Loucy (cell line): ENCODE measurements around the gene SLC25A17.

Experiments
- EZH2phosphoT487 ChIP-seq: fragments of 200-600 bp; IDR thresholded peaks from 2 replicates; pipeline ENCODE4 v1.6.1; 2018; ENCODE audit warnings: antibody characterized with exemption, mild to moderate bottlenecking, moderate library complexity, borderline replicate concordance
- TF ChIP-seq, protein P1 (sequence below): fragments of 200-600 bp; sonication (generic); conservative IDR thresholded peaks from 2 replicates; pipeline ENCODE4 v1.5.1; 2014; ENCODE audit warnings: mild to moderate bottlenecking, antibody characterized with exemption, low read length

DNA sequence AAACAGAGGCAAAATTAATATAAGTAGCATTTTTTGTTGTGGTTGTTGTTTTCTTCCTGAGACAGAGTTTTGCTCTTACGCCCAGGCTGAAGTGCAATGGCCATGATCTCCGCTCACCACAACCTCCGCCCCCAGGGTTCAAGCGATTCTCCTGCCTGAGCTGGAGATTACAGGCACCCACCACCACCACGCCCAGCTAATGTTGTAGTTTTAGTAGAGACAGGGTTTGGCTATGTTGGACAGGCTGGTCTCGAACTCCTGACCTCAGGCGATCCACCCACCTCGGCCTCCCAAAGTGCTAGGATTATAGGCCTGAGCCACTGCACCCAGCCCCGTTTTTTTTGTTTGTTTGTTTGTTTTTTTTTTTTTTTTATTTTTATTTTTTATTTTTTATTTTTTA is 75.4 kb downstream of the SLC25A17 start:
- TF ChIP-seq, protein P1, sequence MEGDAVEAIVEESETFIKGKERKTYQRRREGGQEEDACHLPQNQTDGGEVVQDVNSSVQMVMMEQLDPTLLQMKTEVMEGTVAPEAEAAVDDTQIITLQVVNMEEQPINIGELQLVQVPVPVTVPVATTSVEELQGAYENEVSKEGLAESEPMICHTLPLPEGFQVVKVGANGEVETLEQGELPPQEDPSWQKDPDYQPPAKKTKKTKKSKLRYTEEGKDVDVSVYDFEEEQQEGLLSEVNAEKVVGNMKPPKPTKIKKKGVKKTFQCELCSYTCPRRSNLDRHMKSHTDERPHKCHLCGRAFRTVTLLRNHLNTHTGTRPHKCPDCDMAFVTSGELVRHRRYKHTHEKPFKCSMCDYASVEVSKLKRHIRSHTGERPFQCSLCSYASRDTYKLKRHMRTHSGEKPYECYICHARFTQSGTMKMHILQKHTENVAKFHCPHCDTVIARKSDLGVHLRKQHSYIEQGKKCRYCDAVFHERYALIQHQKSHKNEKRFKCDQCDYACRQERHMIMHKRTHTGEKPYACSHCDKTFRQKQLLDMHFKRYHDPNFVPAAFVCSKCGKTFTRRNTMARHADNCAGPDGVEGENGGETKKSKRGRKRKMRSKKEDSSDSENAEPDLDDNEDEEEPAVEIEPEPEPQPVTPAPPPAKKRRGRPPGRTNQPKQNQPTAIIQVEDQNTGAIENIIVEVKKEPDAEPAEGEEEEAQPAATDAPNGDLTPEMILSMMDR = no peak
- TF ChIP-seq EZH2phosphoT487 = no peak
